HG03439 (cell line): ENCODE data around the gene PCF11.
"Not testable (repeated sequence)": the region's sequence is repeated elsewhere in the genome, so short reads cannot be mapped to it uniquely, and the experiment has no call there.

ENCODE experiments used
- ATAC-seq: cut with Tn5 transposase; IDR thresholded peaks from one replicate; pipeline ENCODE4 v1.9.1; 2021; ENCODE audit warnings: mild to moderate bottlenecking, moderate library complexity; ENCODE audit not compliant: unreplicated experiment

PCF11 gene, protein sequence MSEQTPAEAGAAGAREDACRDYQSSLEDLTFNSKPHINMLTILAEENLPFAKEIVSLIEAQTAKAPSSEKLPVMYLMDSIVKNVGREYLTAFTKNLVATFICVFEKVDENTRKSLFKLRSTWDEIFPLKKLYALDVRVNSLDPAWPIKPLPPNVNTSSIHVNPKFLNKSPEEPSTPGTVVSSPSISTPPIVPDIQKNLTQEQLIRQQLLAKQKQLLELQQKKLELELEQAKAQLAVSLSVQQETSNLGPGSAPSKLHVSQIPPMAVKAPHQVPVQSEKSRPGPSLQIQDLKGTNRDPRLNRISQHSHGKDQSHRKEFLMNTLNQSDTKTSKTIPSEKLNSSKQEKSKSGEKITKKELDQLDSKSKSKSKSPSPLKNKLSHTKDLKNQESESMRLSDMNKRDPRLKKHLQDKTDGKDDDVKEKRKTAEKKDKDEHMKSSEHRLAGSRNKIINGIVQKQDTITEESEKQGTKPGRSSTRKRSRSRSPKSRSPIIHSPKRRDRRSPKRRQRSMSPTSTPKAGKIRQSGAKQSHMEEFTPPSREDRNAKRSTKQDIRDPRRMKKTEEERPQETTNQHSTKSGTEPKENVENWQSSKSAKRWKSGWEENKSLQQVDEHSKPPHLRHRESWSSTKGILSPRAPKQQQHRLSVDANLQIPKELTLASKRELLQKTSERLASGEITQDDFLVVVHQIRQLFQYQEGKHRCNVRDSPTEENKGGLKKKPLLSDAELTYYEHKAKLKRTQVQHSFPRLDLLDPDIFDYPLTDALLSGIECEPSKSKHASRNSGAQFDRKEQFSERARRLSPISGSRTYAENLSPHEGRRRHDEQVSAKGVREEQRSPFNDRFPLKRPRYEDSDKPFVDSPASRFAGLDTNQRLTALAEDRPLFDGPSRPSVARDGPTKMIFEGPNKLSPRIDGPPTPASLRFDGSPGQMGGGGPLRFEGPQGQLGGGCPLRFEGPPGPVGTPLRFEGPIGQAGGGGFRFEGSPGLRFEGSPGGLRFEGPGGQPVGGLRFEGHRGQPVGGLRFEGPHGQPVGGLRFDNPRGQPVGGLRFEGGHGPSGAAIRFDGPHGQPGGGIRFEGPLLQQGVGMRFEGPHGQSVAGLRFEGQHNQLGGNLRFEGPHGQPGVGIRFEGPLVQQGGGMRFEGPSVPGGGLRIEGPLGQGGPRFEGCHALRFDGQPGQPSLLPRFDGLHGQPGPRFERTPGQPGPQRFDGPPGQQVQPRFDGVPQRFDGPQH (N-terminal part only)

DNA sequence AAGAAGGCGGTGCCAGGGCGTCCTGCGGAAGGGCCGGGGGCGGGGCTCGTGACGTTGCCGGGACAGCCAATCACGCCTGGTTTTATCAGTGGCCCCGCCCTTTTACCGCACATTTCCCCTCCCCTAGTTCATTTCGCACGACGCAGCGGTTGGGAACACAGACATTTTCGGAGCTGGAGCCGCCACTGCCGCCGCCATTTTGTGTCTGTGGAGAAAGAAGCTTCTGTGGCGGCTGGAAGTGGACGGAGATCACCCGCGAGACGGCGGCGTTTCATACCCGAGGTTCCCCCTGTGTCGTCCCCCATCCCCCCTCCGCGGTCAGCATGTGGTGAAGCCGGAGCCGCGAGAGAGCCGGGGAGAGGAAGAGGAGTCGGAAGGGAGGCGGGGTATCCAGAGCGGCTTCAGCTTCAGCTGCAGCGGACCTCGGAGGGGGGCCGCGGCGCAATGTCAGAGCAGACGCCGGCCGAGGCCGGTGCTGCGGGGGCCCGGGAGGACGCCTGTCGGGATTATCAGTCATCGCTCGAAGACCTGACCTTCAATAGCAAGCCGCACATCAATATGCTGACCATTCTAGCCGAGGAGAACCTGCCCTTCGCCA, at the start of gene PCF11:
Gene PCF11 (plus strand): TSS at position 136 of the 598 bp plus-strand sequence. CDS start 309 bp downstream, at position 445.
- ATAC-seq: peak; percentile 11

DNA sequence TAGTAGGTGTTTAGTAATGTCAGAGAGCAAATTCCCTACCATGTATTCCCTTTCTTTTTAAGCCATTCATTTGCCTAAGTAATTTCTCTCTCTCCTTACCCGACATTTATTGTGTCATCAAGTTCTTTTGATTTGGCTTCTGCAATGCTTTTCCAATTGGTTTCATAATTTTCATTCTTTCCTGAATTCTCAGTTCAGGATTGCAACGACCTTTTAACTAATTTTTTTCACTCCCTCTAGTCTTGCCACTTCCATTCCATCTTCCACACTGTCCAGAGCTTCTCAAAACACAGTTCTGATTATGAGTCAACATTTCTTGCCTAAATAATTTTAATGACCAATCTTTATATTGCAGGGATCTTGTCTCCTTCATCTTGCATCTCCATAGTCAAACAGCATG, 44.0 kb upstream of the PCF11 start:
- ATAC-seq: no peak

DNA sequence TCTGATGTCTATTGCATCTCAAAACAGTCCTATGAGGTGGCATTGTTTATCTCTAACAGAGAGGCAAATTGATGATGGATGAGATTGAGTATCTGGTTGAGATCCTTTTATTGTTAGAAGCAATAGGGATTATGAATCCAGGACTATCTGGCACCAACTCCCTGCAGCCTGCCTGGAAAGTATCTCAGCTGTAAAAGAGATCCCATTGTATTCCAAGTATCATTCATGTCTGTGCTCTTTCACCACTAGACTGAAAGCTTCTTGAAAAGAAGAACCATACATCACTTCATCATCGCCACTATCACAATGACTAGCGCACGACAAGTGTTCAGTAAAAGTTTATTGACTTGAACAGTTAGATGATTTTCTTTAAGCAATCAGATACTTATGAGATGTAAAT, 41.9 kb upstream of the PCF11 start:
- ATAC-seq: no peak

DNA sequence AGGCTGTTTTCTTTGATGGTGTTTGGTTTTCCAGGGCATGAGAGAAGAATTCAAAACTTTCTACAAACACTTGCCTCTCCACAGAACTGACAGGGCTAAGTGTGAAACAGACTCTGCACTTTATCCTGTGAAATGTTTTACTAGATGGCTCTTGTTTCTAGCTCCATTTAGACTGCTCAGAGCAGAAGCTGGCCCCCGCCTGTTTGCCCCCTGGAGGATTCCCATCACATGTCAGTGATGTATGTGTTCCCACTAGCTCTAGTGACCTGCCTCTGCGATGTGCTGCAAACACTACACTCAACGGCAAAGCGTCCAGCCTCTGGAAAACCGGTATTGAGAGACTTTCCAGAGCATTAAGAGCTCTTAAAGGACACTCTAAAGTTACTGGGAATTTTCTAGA, 41.4 kb upstream of the PCF11 start:
- ATAC-seq: no peak

DNA sequence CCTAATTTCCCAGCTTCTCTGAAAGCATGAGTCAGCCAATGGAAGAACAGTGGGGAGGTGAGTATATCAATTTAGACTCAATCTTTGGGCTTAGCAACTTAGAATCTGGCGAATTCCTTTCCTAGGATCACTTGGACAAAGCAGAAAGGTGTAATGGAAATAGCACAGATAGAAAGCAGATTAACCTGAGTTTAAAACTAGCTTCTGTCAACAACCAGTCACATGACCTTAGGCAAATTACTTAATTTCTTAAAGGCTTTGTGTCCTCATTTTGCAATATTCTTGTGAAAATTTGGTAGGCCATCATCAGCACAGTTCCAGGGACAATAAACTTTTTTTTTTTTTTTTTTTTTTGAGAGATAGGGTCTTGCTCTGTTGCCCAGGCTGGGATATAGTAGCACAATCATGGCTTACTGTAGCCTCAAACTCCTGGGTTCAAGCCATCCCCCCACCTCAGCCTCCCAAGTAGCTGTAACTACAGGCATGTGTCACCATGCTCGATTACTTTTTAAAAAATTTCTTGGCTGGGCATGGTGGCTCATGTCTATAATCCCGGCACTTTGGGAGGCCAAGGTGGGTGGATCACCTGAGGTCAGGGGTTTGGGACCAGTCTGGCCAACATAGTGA, 40.8 kb upstream of the PCF11 start:
- no peak for ATAC-seq

DNA sequence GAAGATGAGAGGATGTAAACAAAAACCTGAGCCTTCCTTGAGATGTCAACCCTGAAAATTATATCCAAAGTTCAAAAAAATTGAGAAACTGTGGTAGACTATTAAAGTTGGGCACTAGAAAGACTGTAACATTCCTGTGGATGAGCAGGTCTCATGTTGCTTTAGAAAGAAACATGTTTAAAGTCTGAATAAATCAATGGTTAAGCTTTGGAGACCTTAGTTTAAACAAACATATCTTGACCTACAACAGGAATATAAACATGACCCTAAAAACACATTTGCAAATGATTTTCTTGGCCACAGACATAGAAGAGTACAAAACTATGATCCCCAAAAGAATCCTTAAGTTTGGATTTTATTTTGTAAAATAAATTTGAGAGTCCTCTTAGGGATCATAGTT, 38.1 kb upstream of the PCF11 start:
- no peak for ATAC-seq

DNA sequence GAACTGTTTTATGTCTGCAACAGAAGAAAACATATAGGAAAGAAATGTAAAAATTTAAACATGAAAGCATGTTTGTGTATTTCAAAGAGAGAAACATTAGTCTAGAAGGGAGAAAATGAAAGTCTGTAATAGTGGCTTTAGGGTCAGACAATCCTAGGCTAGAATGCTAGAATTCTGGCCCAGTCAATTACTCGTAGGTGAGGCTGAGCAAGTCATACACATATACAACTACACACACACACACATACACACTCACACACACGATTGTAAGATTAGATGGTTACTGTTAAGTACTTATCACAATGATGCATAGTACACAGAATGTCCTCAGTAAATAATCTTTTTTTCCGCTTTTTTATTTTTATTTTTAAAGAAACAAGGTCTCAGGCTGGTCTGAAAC, 37.7 kb upstream of the PCF11 start:
- no peak for ATAC-seq

DNA sequence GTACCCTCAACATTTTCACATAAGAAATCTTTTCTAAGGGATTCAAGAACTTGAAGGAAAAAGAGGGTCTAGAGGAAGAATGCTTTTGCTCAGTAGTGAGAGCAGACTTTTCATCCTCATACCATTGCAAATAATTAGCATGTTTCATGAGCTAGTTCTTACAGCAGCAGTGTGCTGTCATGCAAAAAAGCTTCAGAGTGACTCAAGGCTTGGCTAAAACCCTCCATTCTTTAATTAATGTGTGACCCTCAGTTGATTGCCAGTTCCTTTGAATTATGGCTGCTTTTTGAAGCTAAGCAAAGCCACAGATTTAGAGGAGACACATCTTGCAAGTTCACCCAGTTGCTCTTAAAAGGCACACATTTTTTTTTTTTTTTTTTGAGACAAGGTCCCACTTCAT, 36.6 kb upstream of the PCF11 start:
- no peak for ATAC-seq

DNA sequence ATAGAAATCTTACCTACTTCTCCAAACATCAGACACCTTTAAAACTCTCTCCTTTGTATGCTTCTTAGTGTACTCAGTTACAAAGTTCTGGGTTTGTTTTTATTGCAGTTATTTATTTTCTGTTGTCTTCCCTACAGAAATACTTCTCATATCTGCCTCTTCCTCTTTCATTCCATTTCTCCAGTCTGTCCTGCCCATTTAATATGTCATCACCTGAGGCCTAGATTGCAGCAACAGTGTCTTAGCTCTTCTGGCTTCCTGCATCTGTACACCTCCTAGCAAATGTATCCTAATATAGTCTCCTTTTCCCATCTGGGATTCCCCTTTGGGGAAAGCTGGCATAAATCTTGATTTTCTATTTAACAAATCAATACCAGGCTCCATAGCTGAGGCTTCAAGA, 34.9 kb upstream of the PCF11 start:
- ATAC-seq: no peak

DNA sequence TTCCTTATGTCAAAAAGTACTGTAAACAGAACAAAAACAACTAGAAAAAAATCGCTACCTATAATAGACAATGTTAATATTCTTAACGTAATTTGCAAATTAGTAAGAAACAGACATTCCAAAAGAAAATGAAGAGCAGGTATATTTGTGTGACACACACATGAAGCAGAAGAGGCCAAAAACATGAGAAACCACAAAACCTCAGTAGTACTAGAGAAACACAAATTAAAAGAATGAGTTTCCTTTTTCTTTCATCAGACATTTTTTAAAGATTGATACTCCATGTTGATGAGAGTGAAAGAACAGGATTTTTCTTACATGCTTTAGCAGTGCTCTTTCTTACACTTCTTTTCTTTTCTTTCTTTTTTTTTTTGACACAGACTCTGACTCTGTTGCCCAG, 34.2 kb upstream of the PCF11 start:
- no peak for ATAC-seq

DNA sequence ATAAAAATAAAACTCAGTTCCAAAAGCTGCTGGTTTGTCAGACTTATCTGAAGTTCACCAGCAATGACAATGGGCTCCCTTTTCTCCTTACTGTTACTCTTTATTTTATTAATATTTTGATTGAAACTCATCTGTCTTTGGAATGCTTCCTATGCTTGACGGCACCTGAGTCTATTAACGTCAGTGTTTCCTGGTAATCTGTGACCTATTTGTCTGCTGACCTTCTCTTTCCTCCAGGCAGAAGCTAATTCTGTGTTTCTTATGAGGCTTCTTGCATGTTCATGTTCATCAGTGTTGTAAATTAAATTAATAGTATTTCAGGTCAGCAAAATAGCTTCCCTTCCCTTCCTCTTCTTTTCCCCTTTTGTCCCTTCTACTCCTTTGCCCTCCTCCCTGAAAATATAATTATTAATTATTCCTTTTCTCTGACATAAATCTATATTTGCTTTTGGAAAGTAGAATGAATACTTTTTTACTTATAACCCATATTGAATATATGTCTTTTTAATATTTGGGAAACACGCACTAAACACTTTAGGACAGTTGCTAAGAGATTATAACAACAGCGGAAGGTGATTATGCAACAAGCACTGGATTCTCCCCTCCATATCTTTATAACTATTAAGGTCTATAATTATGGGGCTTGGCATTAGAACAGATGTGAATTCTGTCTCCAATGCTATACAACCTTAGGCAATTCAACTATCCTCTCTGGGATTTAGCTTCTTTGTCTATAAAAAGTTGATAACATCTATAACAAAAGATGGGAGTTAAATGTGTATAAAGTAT, 32.1 kb upstream of the PCF11 start:
- ATAC-seq: no peak

DNA sequence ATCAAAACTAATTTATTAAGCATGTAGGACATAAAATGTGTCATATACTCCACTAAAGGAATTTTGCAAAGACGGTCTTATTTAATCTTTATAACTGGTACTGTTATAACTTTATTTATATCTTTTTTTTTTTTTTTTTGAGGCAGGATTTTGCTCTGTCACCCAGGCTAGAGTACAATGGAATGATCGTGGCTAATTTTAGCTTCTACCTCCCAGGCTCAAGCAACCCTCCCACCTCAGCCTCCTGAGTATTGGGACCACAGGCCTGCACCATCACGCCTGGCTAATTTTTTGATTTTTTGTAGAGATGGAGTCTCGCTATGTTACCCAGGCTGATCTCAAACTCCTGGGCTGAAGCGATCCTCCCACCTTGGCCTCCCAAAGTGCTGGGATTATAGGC, 31.4 kb upstream of the PCF11 start:
- no peak for ATAC-seq

DNA sequence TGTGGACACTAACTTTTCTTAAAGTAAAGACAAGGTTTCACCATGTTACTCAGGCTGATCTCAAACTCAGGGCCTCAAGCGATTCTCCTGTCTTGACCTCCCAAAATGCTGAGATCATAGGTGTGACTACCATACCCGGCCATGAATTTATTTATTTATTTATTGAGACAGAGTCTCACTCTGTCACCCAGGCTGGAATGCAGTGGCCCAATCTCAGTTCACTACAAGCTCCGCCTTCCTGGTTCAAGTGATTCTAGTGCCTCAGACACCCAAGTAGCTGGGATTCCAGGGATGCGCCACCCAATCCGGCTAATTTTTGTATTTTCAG, 29.7 kb upstream of the PCF11 start:
- ATAC-seq: no peak

DNA sequence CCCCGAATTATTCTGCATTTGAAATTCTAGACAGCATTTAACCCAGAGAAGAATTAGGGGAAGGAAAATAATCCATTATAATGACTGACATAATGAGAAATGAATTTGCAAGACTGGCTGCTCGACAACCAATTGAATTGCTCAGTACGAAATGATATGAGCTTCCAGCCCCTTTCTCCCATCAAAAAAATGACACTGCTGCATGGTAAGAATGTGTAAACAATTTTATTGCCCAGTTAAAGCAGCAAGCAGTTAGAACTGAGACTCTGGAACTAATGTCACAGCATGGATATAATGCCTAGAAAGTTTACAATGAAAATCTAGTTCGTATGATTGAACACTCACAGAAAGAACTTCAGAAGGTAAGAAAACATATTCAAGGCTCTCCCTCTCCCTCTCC, 24.7 kb upstream of the PCF11 start:
- no peak for ATAC-seq

DNA sequence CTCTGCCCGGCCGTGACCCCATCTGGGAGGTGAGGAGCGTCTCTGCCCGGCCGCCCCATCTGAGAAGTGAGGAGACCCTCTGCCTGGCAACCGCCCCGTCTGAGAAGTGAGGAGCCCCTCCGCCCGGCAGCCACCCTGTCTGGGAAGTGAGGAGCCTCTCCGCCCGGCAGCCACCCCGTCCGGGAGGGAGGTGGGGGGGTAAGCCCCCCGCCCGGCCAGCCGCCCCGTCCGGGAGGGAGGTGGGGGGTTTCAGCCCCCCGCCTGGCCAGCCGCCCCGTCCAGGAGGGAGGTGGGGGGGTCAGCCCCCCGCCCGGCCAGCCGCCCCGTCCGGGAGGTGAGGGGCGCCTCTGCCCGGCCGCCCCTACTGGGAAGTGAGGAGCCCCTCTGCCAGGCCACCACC, 23.7 kb upstream of the PCF11 start:
- ATAC-seq: not testable (repeated sequence)

DNA sequence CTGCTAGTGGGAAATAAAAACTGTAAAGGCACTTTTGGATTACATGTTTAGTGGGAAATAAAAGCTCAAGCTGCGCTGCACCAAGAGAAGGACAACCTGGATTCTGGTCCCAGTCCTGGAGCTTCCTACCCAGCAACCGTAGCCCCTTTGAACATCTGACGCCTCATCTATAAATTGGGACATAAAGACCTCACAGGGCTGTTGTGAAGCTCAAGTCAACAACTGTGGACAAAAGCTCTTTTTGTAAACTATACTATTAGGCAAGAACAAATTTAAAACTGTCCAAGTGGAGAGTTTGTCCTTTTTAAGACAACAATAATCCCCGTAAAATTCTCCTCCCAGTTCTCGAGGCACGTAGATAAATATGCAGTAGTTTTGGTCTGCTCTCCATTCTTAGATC, 17.6 kb upstream of the PCF11 start:
- no peak for ATAC-seq

DNA sequence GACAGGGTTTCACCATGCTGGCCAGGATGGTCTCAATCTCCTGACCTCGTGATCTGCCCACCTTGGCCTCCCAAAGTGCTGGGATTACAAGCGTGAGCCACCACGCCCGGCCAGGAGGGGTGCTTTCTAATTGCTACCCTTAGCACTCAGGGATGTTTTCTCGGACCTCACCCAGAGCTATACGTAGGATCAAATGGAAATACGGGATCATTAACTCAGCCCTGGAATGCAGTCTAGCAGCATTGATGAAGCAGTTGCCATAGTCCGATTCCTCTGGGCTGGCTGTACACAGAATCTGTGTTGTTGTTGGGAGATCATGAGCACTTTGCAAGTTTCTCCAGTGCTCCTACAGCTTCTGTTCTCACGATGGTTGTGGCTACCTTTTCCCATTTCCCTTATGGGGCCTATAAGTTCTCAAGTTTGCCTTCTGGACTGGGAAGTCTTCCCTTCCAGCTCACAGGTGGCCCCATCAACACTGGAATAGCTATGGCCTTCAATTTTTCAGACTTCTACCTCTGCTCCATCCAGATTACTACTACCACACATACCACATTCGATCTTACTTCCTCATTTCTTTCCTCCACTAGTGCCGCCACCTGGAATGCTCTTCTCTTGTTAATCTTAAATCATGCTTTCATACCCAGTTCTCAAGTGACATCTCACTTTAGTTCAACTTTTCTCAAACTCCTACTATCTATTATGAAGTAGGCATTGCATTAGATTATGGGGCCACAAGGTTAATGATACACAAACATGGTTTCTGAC, 16.1 kb upstream of the PCF11 start:
- ATAC-seq: peak; percentile 67

DNA sequence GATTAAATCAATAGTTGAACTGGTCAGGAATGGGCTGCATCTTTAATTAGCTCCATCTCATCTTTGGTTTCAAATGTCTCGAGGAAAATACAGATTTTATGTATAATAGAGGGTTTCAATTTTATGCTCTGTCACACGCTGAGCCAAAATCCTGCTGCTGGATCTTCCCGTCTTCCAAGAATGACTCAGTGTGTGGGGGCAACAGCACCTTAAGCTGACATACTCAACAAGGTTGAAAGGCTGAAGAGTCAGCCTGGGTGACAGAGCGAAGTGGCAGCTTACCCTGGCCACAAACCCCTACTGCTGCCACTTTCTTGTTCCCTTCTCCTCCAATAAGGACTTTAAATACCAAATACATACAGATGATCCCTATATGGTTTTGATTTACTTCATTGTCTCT, 9.0 kb upstream of the PCF11 start:
- no peak for ATAC-seq

DNA sequence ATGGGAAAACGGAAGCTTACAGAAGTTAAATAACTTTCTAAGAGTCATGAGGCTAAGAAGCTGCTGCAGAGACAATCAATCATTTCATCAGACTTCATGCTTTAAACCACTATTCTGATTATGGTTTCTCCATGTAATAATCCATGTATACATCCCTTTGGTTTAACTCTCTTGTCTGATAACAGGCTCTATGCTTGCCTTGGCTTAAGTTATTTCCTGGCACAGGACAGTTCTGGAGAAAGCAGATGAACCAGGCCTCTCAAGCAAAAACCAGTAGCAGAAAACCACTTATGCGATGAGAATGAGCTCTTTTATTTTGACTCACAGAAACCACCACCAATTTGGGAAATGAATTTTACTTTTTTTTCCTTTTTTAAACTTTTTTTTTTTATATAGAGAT, 6.5 kb upstream of the PCF11 start:
- no peak for ATAC-seq
